MV-4-11 (cell line): ENCODE measurements around the gene DDX47.
"Not testable (repeated sequence)": the region's sequence is repeated elsewhere in the genome, so short reads cannot be mapped to it uniquely, and the experiment has no call there.

ENCODE experiments used
- DNase-seq: peaks from one replicate; lab custom pipeline; 2025; lab: John Stamatoyannopoulos, UW

The DDX47 gene

GRCh38 chr12:12796928-12797793 is 16.0 kb upstream of the DDX47 start:
- DNase-seq: no peak

- no peak for DNase-seq
Observed at GRCh38 chr12:12797794-12798152, 15.4 kb upstream of the DDX47 start.

- no peak for DNase-seq
Observed at GRCh38 chr12:12798480-12798879, 14.7 kb upstream of the DDX47 start.

- DNase-seq: no peak
Observed at GRCh38 chr12:12799163-12799920, 13.8 kb upstream of the DDX47 start.

GRCh38 chr12:12800406-12801180 is 12.6 kb upstream of the DDX47 start:
- DNase-seq: no peak

GRCh38 chr12:12801656-12802055 is 11.5 kb upstream of the DDX47 start:
- DNase-seq: peak; percentile 79

- DNase-seq: peak; percentile 54
Observed at GRCh38 chr12:12803186-12803585, 10.0 kb upstream of the DDX47 start.

GRCh38 chr12:12804011-12804410 is 9.1 kb upstream of the DDX47 start:
- no peak for DNase-seq

- DNase-seq: no peak
Observed at GRCh38 chr12:12804432-12804886, 8.7 kb upstream of the DDX47 start.

GRCh38 chr12:12806784-12807516 is 6.2 kb upstream of the DDX47 start:
- DNase-seq: no peak

GRCh38 chr12:12807517-12807903 is 5.6 kb upstream of the DDX47 start:
- not testable (repeated sequence) for DNase-seq

GRCh38 chr12:12807970-12808702 is 5.0 kb upstream of the DDX47 start:
- DNase-seq: peak; percentile 37

- no peak for DNase-seq
Observed at GRCh38 chr12:12810553-12811021, 2.6 kb upstream of the DDX47 start.

GRCh38 chr12:12811343-12811742 is 1.8 kb upstream of the DDX47 start:
- DNase-seq: peak; percentile 27

- DNase-seq: no peak
Observed at GRCh38 chr12:12812174-12812573, 972 bp upstream of the DDX47 start.

- no peak for DNase-seq
Observed at GRCh38 chr12:12812618-12813119, 477 bp upstream of the DDX47 start.

- DNase-seq: peak; percentile 86
Observed at GRCh38 chr12:12817616-12818015, 4.5 kb downstream of the DDX47 start.

GRCh38 chr12:12818701-12819100 is 5.6 kb downstream of the DDX47 start:
- DNase-seq: no peak

- DNase-seq: no peak
Observed at GRCh38 chr12:12819221-12819620, 6.1 kb downstream of the DDX47 start.

- no peak for DNase-seq
Observed at GRCh38 chr12:12819752-12820311, 6.7 kb downstream of the DDX47 start.
